Measurements from ENCODE around the gene PEPD. TPM values are rescaled to one million over a fixed set of nuclear protein-coding genes. Genes with fewer than 3 reads are reported as not detected.

The PEPD gene
- total RNA-seq, 1 experiment from 2014 or later, result 83.1 TPM

DNA sequence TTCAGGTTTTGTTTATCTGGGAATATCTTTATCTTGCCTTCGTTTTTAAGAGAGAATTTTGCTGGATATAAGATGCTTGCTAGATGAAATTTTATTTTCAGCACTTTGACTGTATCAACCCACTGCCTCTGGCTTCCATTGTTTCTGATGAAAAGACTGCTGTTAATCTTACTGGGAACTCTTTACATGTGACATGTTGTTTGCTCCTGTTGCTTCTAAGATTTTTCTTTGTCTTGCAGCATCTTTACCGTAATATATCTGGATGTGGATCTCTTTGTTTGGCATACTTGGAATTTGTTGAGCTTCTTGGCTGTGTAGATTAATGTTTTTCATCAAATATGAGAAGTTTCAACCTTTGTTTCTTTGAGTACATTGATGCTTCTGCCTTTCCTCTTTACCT, 166.1 kb downstream of the PEPD start:
- ChIA-PET CTCF (no interaction called here), POLR2A (no interaction called here)
- no peak for DNase-seq (ENCODE audit: low spot score)
- no peak overlapping the region for H3K27ac Mint-ChIP-seq
- no peak for ATAC-seq
- H3K27me3 Mint-ChIP-seq (ENCODE audit: low read depth), result peaks cover 2% of the 10 kb centered on the region; the same call in 1 of the 2 replicates
- TF ChIP-seq HMGA2 (CRISPR knock-in tag; IDR thresholded peaks at IDR 0.05), result no peak
- peak; percentile 90 for TF ChIP-seq ZNF317 (CRISPR knock-in tag; IDR thresholded peaks at IDR 0.05; ENCODE audit: borderline replicate concordance, low read depth)
- TF ChIP-seq, protein P1, sequence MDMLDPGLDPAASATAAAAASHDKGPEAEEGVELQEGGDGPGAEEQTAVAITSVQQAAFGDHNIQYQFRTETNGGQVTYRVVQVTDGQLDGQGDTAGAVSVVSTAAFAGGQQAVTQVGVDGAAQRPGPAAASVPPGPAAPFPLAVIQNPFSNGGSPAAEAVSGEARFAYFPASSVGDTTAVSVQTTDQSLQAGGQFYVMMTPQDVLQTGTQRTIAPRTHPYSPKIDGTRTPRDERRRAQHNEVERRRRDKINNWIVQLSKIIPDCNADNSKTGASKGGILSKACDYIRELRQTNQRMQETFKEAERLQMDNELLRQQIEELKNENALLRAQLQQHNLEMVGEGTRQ (CRISPR knock-in tag; IDR thresholded peaks at IDR 0.05), result no peak
- H3K4me1 Mint-ChIP-seq, result no peaks in the 10 kb centered on the region
- 0 out of 2 replicates have a peak, but pooled peaks cover 2% of the 10 kb centered on the region for H3K36me3 Mint-ChIP-seq
- peaks cover 15% of the 10 kb centered on the region for H3K9me3 Mint-ChIP-seq
- no peak overlapping the region for H3K4me3 Mint-ChIP-seq

- Mint-ChIP-seq H3K27me3 (ENCODE audit: low read depth) (peaks cover 2% of the 10 kb centered on the region), H3K27ac (no peak overlapping the region), H3K36me3 (0 out of 2 replicates have a peak, but pooled peaks cover 2% of the 10 kb centered on the region), H3K9me3 (peaks cover 10% of the 10 kb centered on the region), H3K4me1 (no peaks in the 10 kb centered on the region), H3K4me3 (no peak overlapping the region)
- POLR2A ChIA-PET, result no interaction called here
- CTCF ChIA-PET, result no interaction called here
- no peak for TF ChIP-seq CBFB (CRISPR knock-in tag; IDR thresholded peaks at IDR 0.05; ENCODE audit: low read depth)
- no peak for TF ChIP-seq ZNF232 (CRISPR knock-in tag; IDR thresholded peaks at IDR 0.05)
- ATAC-seq (no peak), DNase-seq (ENCODE audit: low spot score) (no peak)
Observed at GRCh38 chr19:33350538-33351309, 170.9 kb downstream of the PEPD start.

DNA sequence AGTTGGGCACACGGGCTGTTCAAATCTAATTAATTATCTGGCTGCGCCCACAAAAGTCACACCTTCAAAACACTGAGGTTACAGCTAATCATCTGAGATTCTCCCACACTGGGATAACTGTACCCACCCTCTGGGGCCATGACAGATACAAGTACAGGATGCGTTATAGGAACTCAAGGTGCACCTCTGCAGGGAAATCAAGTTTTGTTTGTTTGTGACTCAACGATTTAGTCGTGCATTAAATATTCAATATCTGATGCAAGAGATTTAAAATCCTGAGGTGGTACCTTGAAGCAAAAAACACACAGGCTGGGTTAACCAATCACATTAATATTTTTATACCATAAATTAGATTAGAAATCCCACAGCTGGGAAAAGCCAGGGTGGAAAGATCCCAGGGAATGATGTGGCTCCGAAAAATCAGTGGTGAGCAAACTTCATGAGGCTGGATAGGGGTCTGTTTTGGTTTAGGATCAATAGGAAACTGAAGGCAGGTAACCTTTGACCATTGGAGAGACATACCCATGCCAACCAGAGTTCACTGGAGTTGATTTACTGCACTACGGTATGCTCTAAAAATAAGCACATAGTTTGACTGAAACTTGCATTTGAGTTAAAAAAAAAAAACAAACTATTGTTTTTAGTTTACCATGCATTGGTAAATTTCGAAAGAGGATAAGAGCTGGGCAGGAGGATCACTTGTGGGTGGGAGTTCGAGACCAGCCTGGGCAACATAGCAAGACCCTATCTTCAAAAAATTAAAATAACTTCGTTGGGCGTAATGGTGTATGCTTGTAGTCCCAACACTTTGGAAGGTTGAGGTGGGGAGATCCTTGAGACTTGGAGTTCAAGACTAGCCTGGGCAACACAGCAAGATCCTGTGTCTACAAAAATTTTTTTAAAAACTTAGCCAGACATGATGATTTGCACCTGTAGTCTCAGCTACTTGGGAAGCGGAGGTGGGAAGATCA, 172.0 kb downstream of the PEPD start:
- no peak for ATAC-seq
- POLR2A ChIA-PET, result no interaction called here
- no peak overlapping the region for H3K4me3 Mint-ChIP-seq
- CTCF ChIA-PET, result interaction anchor here (0.9 kb wide), 1 partner anchor 56 kb away, joined by 3 read pairs; no protein-coding TSS in a partner anchor
- H3K27me3 Mint-ChIP-seq (ENCODE audit: low read depth), result peaks cover 2% of the 10 kb centered on the region
- H3K4me1 Mint-ChIP-seq, result no peaks in the 10 kb centered on the region
- H3K9me3 Mint-ChIP-seq, result 0 out of 2 replicates have a peak, but pooled peaks cover 3% of the 10 kb centered on the region
- TF ChIP-seq PRDM15 (CRISPR knock-in tag; IDR thresholded peaks at IDR 0.05), result no peak
- peak; percentile 38; the same call in 1 of the 2 replicates for TF ChIP-seq ZNF121 (CRISPR knock-in tag; IDR thresholded peaks at IDR 0.05)
- H3K36me3 Mint-ChIP-seq, result no peaks in the 10 kb centered on the region
- no peak for DNase-seq (ENCODE audit: low spot score)
- no peak overlapping the region for H3K27ac Mint-ChIP-seq

DNA sequence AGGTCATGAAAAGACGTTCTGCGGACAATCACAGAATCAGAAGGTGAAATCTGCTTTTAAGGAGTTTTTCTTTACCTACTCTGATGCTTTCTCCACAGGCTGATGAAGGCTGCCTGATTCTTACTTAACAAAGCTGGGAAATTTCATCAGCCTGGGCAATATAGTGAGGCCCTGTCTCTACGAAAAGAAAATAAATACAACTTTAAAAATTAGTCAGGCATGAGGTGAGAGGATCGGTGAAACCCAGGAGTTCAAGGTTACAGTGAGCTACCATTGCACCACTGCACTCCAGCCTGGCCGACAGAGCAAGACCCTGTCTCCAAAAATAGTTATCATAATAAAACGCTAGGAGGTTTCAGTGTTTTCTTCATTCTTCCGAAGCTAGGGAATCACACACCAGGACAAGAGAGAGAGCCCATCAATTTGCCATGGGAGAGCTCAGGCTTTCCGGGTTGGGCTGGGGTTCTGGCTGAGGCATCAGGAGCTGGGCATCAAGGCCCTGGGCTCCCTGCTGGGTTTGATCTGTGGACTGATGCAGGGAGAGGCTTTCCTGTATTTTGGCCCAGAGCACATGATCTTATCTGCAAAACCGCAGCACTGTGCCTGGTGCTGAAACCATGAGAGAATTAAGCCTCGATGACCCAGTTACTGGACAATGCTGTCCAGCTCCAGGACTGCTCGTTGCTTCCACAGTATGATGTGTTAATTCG, 173.1 kb downstream of the PEPD start:
- DNase-seq (ENCODE audit: low spot score), result no peak
- Mint-ChIP-seq H3K4me1 (0 out of 2 replicates have a peak, but pooled peaks cover 3% of the 10 kb centered on the region), H3K4me3 (no peak overlapping the region), H3K27me3 (ENCODE audit: low read depth) (peaks cover 6% of the 10 kb centered on the region), H3K27ac (no peak overlapping the region), H3K9me3 (no peaks in the 10 kb centered on the region), H3K36me3 (no peaks in the 10 kb centered on the region)
- ChIA-PET POLR2A (interaction anchor here (0.5 kb wide), 1 partner anchor 340 kb away, joined by 6 read pairs; no protein-coding TSS in a partner anchor), CTCF (interaction anchor here (0.8 to 1.1 kb wide), 3 partner anchors 37 to 58 kb away, joined by 3 to 5 read pairs (median 4); no protein-coding TSS in a partner anchor)
- no peak for ATAC-seq
- TF ChIP-seq GABPB1 (CRISPR knock-in tag; IDR thresholded peaks at IDR 0.05), result peak; percentile 99
- TF ChIP-seq HMGA2 (CRISPR knock-in tag; IDR thresholded peaks at IDR 0.05), result no peak
- no peak for TF ChIP-seq FOXJ3 (CRISPR knock-in tag; IDR thresholded peaks at IDR 0.05; ENCODE audit: borderline replicate concordance)
- TF ChIP-seq KAT7 (CRISPR knock-in tag; IDR thresholded peaks at IDR 0.05; ENCODE audit: borderline replicate concordance), result no peak
- TF ChIP-seq RORB (CRISPR knock-in tag; IDR thresholded peaks at IDR 0.05), result no peak
- no peak for TF ChIP-seq ZBTB21 (CRISPR knock-in tag; IDR thresholded peaks at IDR 0.05; ENCODE audit: borderline replicate concordance)

Measured in WTC11 (cell line).